ENCODE measurements around the gene PIEZO2. TPM values are rescaled to one million over a fixed set of nuclear protein-coding genes. Genes with fewer than 3 reads are reported as not detected.
A peak's percentile ranks its signal among the peaks of the same experiment; 100 is the strongest.
"Not testable (repeated sequence)": the region's sequence is repeated elsewhere in the genome, so short reads cannot be mapped to it uniquely, and the experiment has no call there.

PIEZO2 gene
- total and polyA plus RNA-seq, 11 donors, result 0.04 to 4.9 (median 0.20) TPM; not detected in 2

GRCh38 chr18:10935588-10935987, 213.8 kb downstream of the PIEZO2 start:
- peak in 1 of 5 donors; percentile 34 for DNase-seq

DNA sequence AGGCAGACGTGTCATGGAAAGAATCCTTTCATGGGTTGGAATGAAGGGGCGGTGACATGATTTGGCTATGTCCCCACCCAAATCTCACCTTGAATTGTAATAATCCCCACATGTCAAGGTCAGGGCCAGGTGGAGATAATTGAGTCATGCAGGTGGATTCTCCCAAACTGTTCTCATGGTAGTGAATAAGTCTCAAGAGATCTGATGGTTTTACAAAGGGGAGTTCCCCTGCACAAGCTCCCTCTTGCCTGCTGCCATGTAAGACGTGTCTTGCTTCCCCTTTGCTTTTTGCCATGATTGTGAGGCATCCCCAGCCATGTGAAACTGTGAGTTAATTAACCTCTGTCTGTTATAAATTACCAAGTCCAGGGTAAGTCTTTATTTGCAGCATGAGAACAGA, 215.7 kb downstream of the PIEZO2 start:
- ATAC-seq; H3K27ac ChIP-seq; H3K36me3 ChIP-seq; H3K9me3 ChIP-seq; H3K27me3 ChIP-seq; intact Hi-C loops (cut with DNase I); DNase-seq; H3K4me3 ChIP-seq: not testable (repeated sequence)
- peaks cover 0 to 13% (median 0%) of the 10 kb centered on the region in 12 donors for H3K4me1 ChIP-seq
- WGBS, 4 donors, result 81 to 93% (median 85%) methylated on average over 3 of the region's 3 CpGs

More at GRCh38 chr18:10935588-10935987, 213.8 kb downstream of the PIEZO2 start:
- TF ChIP-seq, protein P1, sequence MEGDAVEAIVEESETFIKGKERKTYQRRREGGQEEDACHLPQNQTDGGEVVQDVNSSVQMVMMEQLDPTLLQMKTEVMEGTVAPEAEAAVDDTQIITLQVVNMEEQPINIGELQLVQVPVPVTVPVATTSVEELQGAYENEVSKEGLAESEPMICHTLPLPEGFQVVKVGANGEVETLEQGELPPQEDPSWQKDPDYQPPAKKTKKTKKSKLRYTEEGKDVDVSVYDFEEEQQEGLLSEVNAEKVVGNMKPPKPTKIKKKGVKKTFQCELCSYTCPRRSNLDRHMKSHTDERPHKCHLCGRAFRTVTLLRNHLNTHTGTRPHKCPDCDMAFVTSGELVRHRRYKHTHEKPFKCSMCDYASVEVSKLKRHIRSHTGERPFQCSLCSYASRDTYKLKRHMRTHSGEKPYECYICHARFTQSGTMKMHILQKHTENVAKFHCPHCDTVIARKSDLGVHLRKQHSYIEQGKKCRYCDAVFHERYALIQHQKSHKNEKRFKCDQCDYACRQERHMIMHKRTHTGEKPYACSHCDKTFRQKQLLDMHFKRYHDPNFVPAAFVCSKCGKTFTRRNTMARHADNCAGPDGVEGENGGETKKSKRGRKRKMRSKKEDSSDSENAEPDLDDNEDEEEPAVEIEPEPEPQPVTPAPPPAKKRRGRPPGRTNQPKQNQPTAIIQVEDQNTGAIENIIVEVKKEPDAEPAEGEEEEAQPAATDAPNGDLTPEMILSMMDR (IDR thresholded peaks at IDR 0.05), result no peak
- TF ChIP-seq POLR2A (IDR thresholded peaks at IDR 0.05), result no peak
- no peaks in the 10 kb centered on the region for H3K9me3 ChIP-seq
- 87 to 95% (median 92%) methylated on average over 7 of the region's 7 CpGs for WGBS, 4 donors
- intact Hi-C loops (cut with DNase I), result no loop called here
- no peak for ATAC-seq
- H3K27ac ChIP-seq, result no peak overlapping the region
- no peaks in the 10 kb centered on the region for H3K27me3 ChIP-seq
- H3K4me3 ChIP-seq, result no peak overlapping the region
- peaks cover 0 to 13% (median 0%) of the 10 kb centered on the region in 12 donors for H3K4me1 ChIP-seq
- H3K36me3 ChIP-seq, result no peaks in the 10 kb centered on the region

- no peak for DNase-seq
- intact Hi-C loops (cut with DNase I), result no loop called here
- Histone ChIP-seq H3K36me3 (no peaks in the 10 kb centered on the region), H3K9me3 (no peaks in the 10 kb centered on the region), H3K4me3 (no peak overlapping the region), H3K4me1 (peaks cover 0 to 16% (median 0%) of the 10 kb centered on the region in 12 donors), H3K27me3 (no peaks in the 10 kb centered on the region), H3K27ac (no peak overlapping the region)
- WGBS, 4 donors, result 29 to 75% (median 46%) methylated on average over 2 of the region's 2 CpGs
- TF ChIP-seq POLR2A (IDR thresholded peaks at IDR 0.05), result no peak
- TF ChIP-seq, protein P1 (IDR thresholded peaks at IDR 0.05), result no peak
- no peak for ATAC-seq
These were observed 219.3 kb downstream of the PIEZO2 start for GRCh38 chr18:10930076-10930475.

- no peak for ATAC-seq
- Histone ChIP-seq H3K9me3 (no peaks in the 10 kb centered on the region), H3K36me3 (no peaks in the 10 kb centered on the region), H3K4me3 (no peak overlapping the region), H3K27ac (no peak overlapping the region), H3K4me1 (peaks cover 0 to 16% (median 0%) of the 10 kb centered on the region in 12 donors), H3K27me3 (no peaks in the 10 kb centered on the region)
- 86 to 91% (median 88%) methylated on average over 7 of the region's 7 CpGs for WGBS, 4 donors
- no peak for DNase-seq
- intact Hi-C loops (cut with DNase I), result no loop called here
- TF ChIP-seq, protein P1 (IDR thresholded peaks at IDR 0.05), result no peak
- TF ChIP-seq POLR2A (IDR thresholded peaks at IDR 0.05), result no peak
These were observed 220.5 kb downstream of the PIEZO2 start for GRCh38 chr18:10928772-10929373.

Data from heart left ventricle (tissue), 16 donors.